IMR-90 (cell line): ENCODE measurements around the gene GPRC5C.

Experiments used
- CEBPB ChIP-seq: IDR thresholded peaks from 2 replicates; pipeline ENCODE4 v1.6.1; 2012; ENCODE audit warnings: low read depth, low read length, improper control_type of control experiment
- CTCF ChIP-seq: conservative IDR thresholded peaks from 2 replicates; pipeline ENCODE4 v1.5.1; 2012; ENCODE audit warnings: mild to moderate bottlenecking, low read depth, low read length, improper control_type of control experiment
- ELK1 ChIP-seq: fragments of 150-350 bp; IDR thresholded peaks from 2 replicates; pipeline ENCODE4 v1.6.1; 2016; ENCODE audit warnings: low read depth, mild to moderate bottlenecking, low read length, moderate library complexity, borderline replicate concordance
- MAFK ChIP-seq: IDR thresholded peaks from 2 replicates; pipeline ENCODE4 v1.6.1; 2012; ENCODE audit warnings: low read depth, low read length, improper control_type of control experiment
- MXI1 ChIP-seq: IDR thresholded peaks from 2 replicates; pipeline ENCODE4 v1.6.1; 2012; ENCODE audit warnings: low read depth, mild to moderate bottlenecking, low read length, moderate library complexity, borderline replicate concordance
- POLR2A ChIP-seq: IDR thresholded peaks from 2 replicates; pipeline ENCODE4 v1.6.1; 2012; ENCODE audit warnings: mild to moderate bottlenecking, low read depth, low read length
- RAD21 ChIP-seq: IDR thresholded peaks from 2 replicates; pipeline ENCODE4 v1.6.1; 2012; ENCODE audit warnings: low read length, improper control_type of control experiment
- RFX5 ChIP-seq: IDR thresholded peaks from 2 replicates; pipeline ENCODE4 v1.8.0; 2012; ENCODE audit warnings: low read depth, mild to moderate bottlenecking, low read length, moderate library complexity
- USF2 ChIP-seq: fragments of 150-350 bp; IDR thresholded peaks from 2 replicates; pipeline ENCODE4 v1.6.1; 2017; ENCODE audit warnings: mild to moderate bottlenecking, antibody characterized with exemption, low read length, low read depth

- TF ChIP-seq ELK1, result no peak
- no peak for TF ChIP-seq CTCF
- TF ChIP-seq RFX5, result no peak
- TF ChIP-seq RAD21, result no peak
- TF ChIP-seq CEBPB, result no peak
- no peak for TF ChIP-seq POLR2A
- TF ChIP-seq MAFK, result no peak
- TF ChIP-seq USF2, result no peak
- TF ChIP-seq MXI1, result no peak
Measured at GRCh38 chr17:74417178-74418045, 14.5 kb upstream of the GPRC5C start.
